Endothelial cell (in vitro differentiated cells): Measurements from ENCODE around the gene GMPR2. TPM values are rescaled to one million over a fixed set of nuclear protein-coding genes. Genes with fewer than 3 reads are reported as not detected.

ENCODE experiments used
- DNase-seq: peaks from one replicate; pipeline ENCODE4 v3.0.0; 2021; ENCODE audit warnings: low spot score
- H3K27ac Mint-ChIP-seq: one replicate; pipeline ENCODE4 v1.8.0; 2021; ENCODE audit warnings: mixed read lengths, inconsistent platforms; ENCODE audit not compliant: unreplicated experiment
- H3K27me3 Mint-ChIP-seq: one replicate; pipeline ENCODE4 v1.8.0; 2021; ENCODE audit warnings: mild to moderate bottlenecking, moderate library complexity, mixed read lengths, inconsistent platforms; ENCODE audit not compliant: unreplicated experiment
- H3K36me3 Mint-ChIP-seq: one replicate; pipeline ENCODE4 v1.8.0; 2021; ENCODE audit warnings: mild to moderate bottlenecking, low read depth, mixed read lengths, inconsistent platforms; ENCODE audit not compliant: unreplicated experiment
- H3K4me1 Mint-ChIP-seq: one replicate; pipeline ENCODE4 v1.8.0; 2021; ENCODE audit warnings: mild to moderate bottlenecking, mixed read lengths, inconsistent platforms; ENCODE audit not compliant: unreplicated experiment
- H3K4me3 Mint-ChIP-seq: one replicate; pipeline ENCODE4 v1.8.0; 2021; ENCODE audit warnings: mild to moderate bottlenecking, mixed read lengths, inconsistent platforms; ENCODE audit not compliant: unreplicated experiment
- H3K9me3 Mint-ChIP-seq: one replicate; pipeline ENCODE4 v1.8.0; 2021; ENCODE audit warnings: mixed read lengths, inconsistent platforms; ENCODE audit not compliant: unreplicated experiment
- CTCF ChIP-seq: fragments of 200-600 bp; sonication (generic); IDR thresholded peaks from one replicate; pipeline ENCODE4 v1.5.0; 2021; ENCODE audit warnings: antibody characterized with exemption; ENCODE audit not compliant: unreplicated experiment
- total RNA-seq: library from RNA; stranded (reverse); fragmentation: NEBNext Ultra II Directional; extraction: Animal tissue kit (Norgen Biotek cat#: 25700); gene quantifications from one replicate; pipeline ENCODE4 v1.2.1, GENCODE V29; 2021; ENCODE audit not compliant: unreplicated experiment

Gene GMPR2
- total RNA-seq, 1 donor from 2014 or later = 61.3 TPM

DNA sequence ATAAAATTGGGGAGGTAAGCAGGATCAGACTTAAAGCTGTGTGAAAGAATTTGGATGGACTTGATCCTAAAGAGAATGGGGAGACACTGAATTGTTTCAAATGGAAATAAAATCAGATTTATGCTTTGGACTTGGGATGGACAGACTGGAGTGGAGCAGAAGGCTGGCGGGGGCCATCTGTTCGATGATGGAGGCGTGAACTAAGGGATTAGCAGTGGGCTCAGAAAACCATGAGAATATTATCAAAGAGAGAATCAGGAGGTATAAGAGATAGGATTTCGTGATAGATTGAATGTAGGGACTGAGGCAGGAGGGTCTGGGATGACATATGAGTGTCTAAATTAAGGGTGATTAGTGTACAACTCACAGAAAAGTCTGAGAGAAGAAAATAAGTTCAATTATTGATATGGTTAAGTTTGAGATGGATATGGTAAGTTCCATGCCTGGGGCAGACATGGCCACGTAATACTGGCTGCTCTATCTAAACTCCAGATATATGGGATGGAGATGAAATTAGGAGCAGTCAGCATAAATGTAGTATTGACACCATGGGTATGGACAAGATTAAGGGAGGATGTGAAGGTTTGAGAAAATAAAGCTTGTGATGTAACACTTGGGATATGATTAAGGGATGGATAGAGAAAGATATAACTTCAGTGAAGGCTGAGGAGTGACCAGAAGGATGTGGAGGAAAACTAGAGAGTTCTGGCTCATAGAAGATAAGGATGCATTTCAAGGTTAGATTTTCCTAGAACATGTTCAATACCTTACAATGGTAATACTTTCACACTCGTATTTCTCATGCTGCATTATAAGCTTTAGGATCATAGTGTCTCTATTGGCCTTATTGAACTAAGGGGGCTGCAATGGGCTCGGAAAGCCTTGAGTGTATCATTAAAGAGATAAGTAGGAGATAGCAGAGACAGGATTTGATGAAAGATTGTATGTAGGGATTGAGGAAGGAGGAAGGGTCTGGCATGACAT lies 28.3 kb upstream of the GMPR2 start:
- no peak overlapping the region for H3K27ac Mint-ChIP-seq
- peak overlapping the region; percentile 20 for H3K4me3 Mint-ChIP-seq
- H3K27me3 Mint-ChIP-seq = peaks cover 7% of the 10 kb centered on the region
- no peak for DNase-seq
- TF ChIP-seq CTCF = no peak
- H3K4me1 Mint-ChIP-seq = peaks cover 6% of the 10 kb centered on the region
- H3K9me3 Mint-ChIP-seq = no peaks in the 10 kb centered on the region
- peaks cover 50% of the 10 kb centered on the region for H3K36me3 Mint-ChIP-seq

GRCh38 chr14:24206260-24207103 lies 26.2 kb upstream of the GMPR2 start:
- H3K9me3 Mint-ChIP-seq = no peaks in the 10 kb centered on the region
- H3K4me1 Mint-ChIP-seq = peaks cover 6% of the 10 kb centered on the region
- peaks cover 58% of the 10 kb centered on the region for H3K36me3 Mint-ChIP-seq
- DNase-seq = no peak
- no peak for TF ChIP-seq CTCF
- no peak overlapping the region for H3K27ac Mint-ChIP-seq
- H3K27me3 Mint-ChIP-seq = peaks cover 11% of the 10 kb centered on the region
- peak overlapping the region; percentile 35 for H3K4me3 Mint-ChIP-seq

- no peaks in the 10 kb centered on the region for H3K9me3 Mint-ChIP-seq
- peaks cover 12% of the 10 kb centered on the region for H3K27me3 Mint-ChIP-seq
- H3K4me1 Mint-ChIP-seq = peaks cover 6% of the 10 kb centered on the region
- no peak for TF ChIP-seq CTCF
- H3K36me3 Mint-ChIP-seq = peaks cover 54% of the 10 kb centered on the region
- peak overlapping the region; percentile 35 for H3K4me3 Mint-ChIP-seq
- no peak for DNase-seq
- no peak overlapping the region for H3K27ac Mint-ChIP-seq
Observed at GRCh38 chr14:24207104-24207551, 25.6 kb upstream of the GMPR2 start.

DNA sequence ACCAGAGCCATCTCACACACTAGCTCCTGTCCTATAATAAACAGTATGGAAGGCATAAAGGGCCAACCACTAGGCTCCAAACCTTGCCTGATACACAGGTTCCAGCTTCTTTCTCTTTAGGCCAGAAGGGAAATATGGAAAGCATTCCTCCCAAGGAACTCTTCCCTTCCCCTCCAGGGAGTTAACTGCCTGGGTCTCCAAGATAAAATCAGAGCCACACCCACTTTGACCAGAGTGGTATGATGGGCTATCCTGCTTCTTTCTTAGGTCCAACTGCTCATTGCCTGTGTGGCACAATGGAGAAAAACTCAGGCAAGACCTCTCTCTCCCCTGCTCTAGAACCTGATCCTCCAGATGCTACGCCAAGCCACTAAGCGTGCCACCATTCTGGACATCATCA lies 25.1 kb upstream of the GMPR2 start:
- H3K4me3 Mint-ChIP-seq = no peak overlapping the region
- H3K4me1 Mint-ChIP-seq = peaks cover 6% of the 10 kb centered on the region
- no peak for TF ChIP-seq CTCF
- peaks cover 51% of the 10 kb centered on the region for H3K36me3 Mint-ChIP-seq
- H3K27me3 Mint-ChIP-seq = peaks cover 13% of the 10 kb centered on the region
- DNase-seq = no peak
- H3K9me3 Mint-ChIP-seq = no peaks in the 10 kb centered on the region
- H3K27ac Mint-ChIP-seq = no peak overlapping the region
